ENCODE measurements around the gene TCEAL8.
"Not testable (repeated sequence)": the region's sequence is repeated elsewhere in the genome, so short reads cannot be mapped to it uniquely, and the experiment has no call there.

- TF ChIP-seq CTCF (IDR thresholded peaks at IDR 0.05; ENCODE audit: extremely low read depth in 1 of 2, insufficient read depth in 1 of 2, low read depth in 1 of 2, low read length in 2 of 2); POLR2A (IDR thresholded peaks at IDR 0.05; ENCODE audit: low read depth, low read length); MYC (IDR thresholded peaks at IDR 0.05; ENCODE audit: low read depth, low read length); POLR2AphosphoS5 (IDR thresholded peaks at IDR 0.05; ENCODE audit: insufficient read depth, low read depth, low read length): not testable (repeated sequence)
Observed at GRCh38 chrX:103235608-103236007, 19.3 kb downstream of the TCEAL8 start.

Measured in endothelial cell of umbilical vein (primary cell).